Liver (tissue), 9 donors: ENCODE data around the gene MED22. TPM values are rescaled to one million over a fixed set of nuclear protein-coding genes. Genes with fewer than 3 reads are reported as not detected.

Experiments used
- DNase-seq: peaks from one replicate; pipeline ENCODE4 v3.0.0-alpha.2; 2017; ENCODE audit warnings: low spot score
- H3K27ac ChIP-seq, 2 donors: one replicate each; pipeline ENCODE4 v1.7.0; 2013; ENCODE audit warnings: inconsistent platforms in 2 of 2, low read length in 2 of 2, control low read depth in 1 of 2, low read depth in 1 of 2, mild to moderate bottlenecking in 1 of 2
- H3K27me3 ChIP-seq, 4 donors: one replicate each; pipeline versions ENCODE4 v1.6.1 to v1.7.0; 2013; ENCODE audit warnings: low read length in 3 of 4, inconsistent platforms in 1 of 4, mild to moderate bottlenecking in 1 of 4, moderate library complexity in 1 of 4; ENCODE audit not compliant: control insufficient read depth in 4 of 4, insufficient read depth in 4 of 4
- H3K36me3 ChIP-seq, 4 donors: one replicate each; pipeline versions ENCODE4 v1.6.1 to v1.7.0; 2013; ENCODE audit warnings: low read length in 3 of 4, mild to moderate bottlenecking in 3 of 4, low read depth in 1 of 4, moderate library complexity in 1 of 4; ENCODE audit not compliant: control insufficient read depth in 4 of 4, insufficient read depth in 3 of 4
- H3K4me1 ChIP-seq, 4 donors: one replicate each; pipeline versions ENCODE4 v1.6.1 to v1.7.0; 2013; ENCODE audit warnings: low read length in 3 of 4, mild to moderate bottlenecking in 3 of 4, moderate library complexity in 1 of 4; ENCODE audit not compliant: control insufficient read depth in 4 of 4, insufficient read depth in 4 of 4
- H3K4me3 ChIP-seq, 3 donors: one replicate each; pipeline versions ENCODE4 v1.6.1 to v1.7.0; 2013; ENCODE audit warnings: low read length in 3 of 3, control low read depth in 1 of 3, low read depth in 1 of 3, mild to moderate bottlenecking in 1 of 3
- H3K9ac ChIP-seq, 2 donors: one replicate each; pipeline ENCODE4 v1.7.0; 2013; ENCODE audit warnings: low read length in 2 of 2, mild to moderate bottlenecking in 2 of 2, moderate library complexity in 2 of 2, control low read depth in 1 of 2, low read depth in 1 of 2
- H3K9me3 ChIP-seq, 4 donors: one replicate each; pipeline versions ENCODE4 v1.6.1 to v1.7.0; 2013; ENCODE audit warnings: low read length in 3 of 4; ENCODE audit not compliant: control insufficient read depth in 4 of 4
- ATF3 ChIP-seq: IDR thresholded peaks from 2 replicates; pipeline ENCODE4 v1.6.1; 2016; ENCODE audit warnings: antibody characterized with exemption
- CTCF ChIP-seq: fragments of 150-350 bp; IDR thresholded peaks from 2 replicates; pipeline ENCODE4 v1.5.1; 2017; ENCODE audit warnings: improper control_type of control experiment, low read depth, low read length; ENCODE audit not compliant: missing input control
- EGR1 ChIP-seq, 2 donors: IDR thresholded peaks; 2 replicates each; pipeline ENCODE4 v1.6.1; 2016 to 2018; ENCODE audit warnings: antibody characterized with exemption in 2 of 2, low read depth in 2 of 2
- FOXA1 ChIP-seq: IDR thresholded peaks from 2 replicates; pipeline ENCODE4 v1.6.1; 2016; ENCODE audit warnings: antibody characterized with exemption
- FOXA2 ChIP-seq: IDR thresholded peaks from 2 replicates; pipeline ENCODE4 v1.6.1; 2016; ENCODE audit warnings: antibody characterized with exemption
- GABPA ChIP-seq, 2 donors: IDR thresholded peaks in 1 of 2; conservative IDR thresholded peaks in 1 of 2; 2 replicates each; pipeline ENCODE4 v1.6.1; 2016; ENCODE audit warnings: antibody characterized with exemption in 2 of 2, mild to moderate bottlenecking in 1 of 2, moderate library complexity in 1 of 2
- HNF4A ChIP-seq, 2 donors: conservative IDR thresholded peaks; 2 replicates each; pipeline ENCODE4 v1.6.1; 2016; ENCODE audit warnings: antibody characterized with exemption in 2 of 2, mild to moderate bottlenecking in 2 of 2
- HNF4G ChIP-seq: IDR thresholded peaks from 2 replicates; pipeline ENCODE4 v1.6.1; 2016; ENCODE audit warnings: antibody characterized with exemption
- JUND ChIP-seq, 2 donors: IDR thresholded peaks; 2 replicates each; pipeline ENCODE4 v1.6.1; 2016; ENCODE audit warnings: antibody characterized with exemption in 2 of 2
- MAX ChIP-seq: IDR thresholded peaks from 2 replicates; pipeline ENCODE4 v1.6.1; 2016; ENCODE audit warnings: antibody characterized with exemption
- NR2F2 ChIP-seq: IDR thresholded peaks from 2 replicates; pipeline ENCODE4 v1.6.1; 2016; ENCODE audit warnings: antibody characterized with exemption
- RAD21 ChIP-seq, 2 donors: IDR thresholded peaks; 2 replicates each; pipeline ENCODE4 v1.6.1; 2016; ENCODE audit warnings: antibody characterized with exemption in 2 of 2, mild to moderate bottlenecking in 2 of 2
- REST ChIP-seq: IDR thresholded peaks from 2 replicates; pipeline ENCODE4 v1.6.1; 2016; ENCODE audit warnings: antibody characterized with exemption, mild to moderate bottlenecking
- RXRA ChIP-seq, 2 donors: IDR thresholded peaks; 2 replicates each; pipeline ENCODE4 v1.6.1; 2017 to 2018; ENCODE audit warnings: antibody characterized with exemption in 2 of 2, mild to moderate bottlenecking in 1 of 2
- SP1 ChIP-seq: IDR thresholded peaks from 2 replicates; pipeline ENCODE4 v1.6.1; 2018; ENCODE audit warnings: antibody characterized with exemption, mild to moderate bottlenecking
- TAF1 ChIP-seq: conservative IDR thresholded peaks from 2 replicates; pipeline ENCODE4 v1.6.1; 2016; ENCODE audit warnings: antibody characterized with exemption, mild to moderate bottlenecking
- YY1 ChIP-seq: IDR thresholded peaks from 2 replicates; pipeline ENCODE4 v1.6.1; 2016; ENCODE audit warnings: antibody characterized with exemption, mild to moderate bottlenecking
- ZBTB33 ChIP-seq: IDR thresholded peaks from 2 replicates; pipeline ENCODE4 v1.6.1; 2016; ENCODE audit warnings: antibody characterized with exemption
- WGBS: extraction: QIAGEN DNeasy Blood & Tissue Kit; methylation state at CpG from one replicate; pipeline ENCODE4 v1.1.7; 2013; 5-methylcytosine and 5-hydroxymethylcytosine counted together
- polyA plus RNA-seq, 2 donors: library from polyadenylated mRNA; stranded (reverse) in 1 of 2; unstranded in 1 of 2; fragments of 200-250 nt in 1 of 2; fragments of >200 nt in 1 of 2; fragmentation: Nextera tagmentation in 1 of 2; extraction: Ambion mirVana in 1 of 2; gene quantifications; one replicate each; pipeline versions ENCODE4 v1.2.1 to v1.2.3, GENCODE V29; 2013 to 2015
- total RNA-seq, 2 donors: library from RNA; depleted of rRNA; stranded (reverse); fragments of >200 nt; gene quantifications; one replicate each; pipeline ENCODE4 v1.2.3, GENCODE V29; 2014
- donor health status: healthy.
- donor health status: healthy.
- donor health status: healthy.
- donor health status: healthy.
- donor health status: healthy.

The MED22 gene
- total and polyA plus RNA-seq, 4 donors, result 3.1 to 10.3 (median 9.9) TPM

- DNase-seq, result no peak
- no peaks in the 10 kb centered on the region for H3K27me3 ChIP-seq
- no peaks in the 10 kb centered on the region for H3K9me3 ChIP-seq
- H3K4me1 ChIP-seq, result no peaks in the 10 kb centered on the region
- WGBS, result 84% methylated on average over 13 of the region's 13 CpGs
- H3K4me3 ChIP-seq, result no peak overlapping the region
- TF ChIP-seq SP1 (no peak), YY1 (no peak), FOXA1 (no peak), GABPA (IDR thresholded peaks at IDR 0.05 in 1 of 2, conservative IDR thresholded peaks at IDR 0.05 in 1 of 2) (no peak), MAX (no peak), JUND (IDR thresholded peaks at IDR 0.05) (no peak), FOXA2 (no peak)
- no peaks in the 10 kb centered on the region for H3K36me3 ChIP-seq
- H3K9ac ChIP-seq, result no peak overlapping the region
- H3K27ac ChIP-seq, result no peak overlapping the region
Observed at GRCh38 chr9:133323991-133324703, 23.8 kb downstream of the MED22 start.

- DNase-seq, result no peak
- 91% methylated on average over 10 of the region's 10 CpGs for WGBS
- Histone ChIP-seq H3K4me3 (no peak overlapping the region), H3K27me3 (no peaks in the 10 kb centered on the region), H3K9me3 (no peaks in the 10 kb centered on the region), H3K4me1 (no peaks in the 10 kb centered on the region), H3K27ac (no peak overlapping the region), H3K9ac (no peak overlapping the region), H3K36me3 (no peaks in the 10 kb centered on the region)
- no peak for TF ChIP-seq HNF4G
- no peak for TF ChIP-seq JUND (IDR thresholded peaks at IDR 0.05)
- no peak for TF ChIP-seq CTCF
- TF ChIP-seq ZBTB33, result no peak
- TF ChIP-seq RAD21 (IDR thresholded peaks at IDR 0.05), result no peak
- TF ChIP-seq EGR1 (IDR thresholded peaks at IDR 0.05; ENCODE audit: low read depth in 2 of 2), result no peak
- TF ChIP-seq TAF1, result no peak
- no peak for TF ChIP-seq NR2F2
- no peak for TF ChIP-seq REST
- no peak for TF ChIP-seq YY1
- TF ChIP-seq MAX, result no peak
- TF ChIP-seq FOXA2, result no peak
- TF ChIP-seq HNF4A (conservative IDR thresholded peaks at IDR 0.05), result no peak
- TF ChIP-seq SP1, result no peak
- TF ChIP-seq RXRA (IDR thresholded peaks at IDR 0.05), result no peak
- no peak for TF ChIP-seq GABPA (IDR thresholded peaks at IDR 0.05 in 1 of 2, conservative IDR thresholded peaks at IDR 0.05 in 1 of 2)
- no peak for TF ChIP-seq ATF3
Observed at GRCh38 chr9:133323211-133323610, 24.7 kb downstream of the MED22 start.
